GM20431 (cell line): ENCODE results near the gene ZCCHC9.
"Not testable (repeated sequence)": the region's sequence is repeated elsewhere in the genome, so short reads cannot be mapped to it uniquely, and the experiment has no call there.

Experiments used
- in situ Hi-C: fragments of 300-500 bp; cut with MseI, MboI; formaldehyde crosslinking; loops from one replicate; pipeline ENCODE4 v1.15.0; 2020; ENCODE audit warnings: low sequenced_read_pairs; ENCODE audit not compliant: unreplicated experiment

ZCCHC9 gene

GRCh38 chr5:81303563-81303962 is 2.2 kb downstream of the ZCCHC9 start:
- in situ Hi-C loops: no loop called here

DNA sequence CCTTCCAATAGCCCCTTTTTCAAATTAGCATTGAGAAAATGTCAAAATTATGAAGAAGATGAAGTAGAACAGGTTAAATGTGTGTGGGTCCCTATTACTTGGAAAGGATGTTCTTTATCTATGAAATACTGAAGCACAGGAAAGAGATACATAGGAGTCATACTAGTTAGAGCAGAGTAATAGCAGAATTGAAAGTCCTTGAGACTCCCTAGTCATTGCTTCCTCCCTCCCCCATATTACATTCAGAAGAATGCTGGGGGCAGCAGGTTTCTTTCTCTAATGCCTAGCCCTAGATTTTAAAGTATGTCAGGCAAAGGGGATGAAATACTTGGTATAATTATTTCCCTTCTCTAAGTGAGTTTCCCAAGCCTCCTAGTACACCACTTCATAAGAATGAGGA is 4.4 kb downstream of the ZCCHC9 start:
- in situ Hi-C loops: no loop called here

- in situ Hi-C loops: no loop called here
Measured at GRCh38 chr5:81308836-81309235, 7.4 kb downstream of the ZCCHC9 start.

DNA sequence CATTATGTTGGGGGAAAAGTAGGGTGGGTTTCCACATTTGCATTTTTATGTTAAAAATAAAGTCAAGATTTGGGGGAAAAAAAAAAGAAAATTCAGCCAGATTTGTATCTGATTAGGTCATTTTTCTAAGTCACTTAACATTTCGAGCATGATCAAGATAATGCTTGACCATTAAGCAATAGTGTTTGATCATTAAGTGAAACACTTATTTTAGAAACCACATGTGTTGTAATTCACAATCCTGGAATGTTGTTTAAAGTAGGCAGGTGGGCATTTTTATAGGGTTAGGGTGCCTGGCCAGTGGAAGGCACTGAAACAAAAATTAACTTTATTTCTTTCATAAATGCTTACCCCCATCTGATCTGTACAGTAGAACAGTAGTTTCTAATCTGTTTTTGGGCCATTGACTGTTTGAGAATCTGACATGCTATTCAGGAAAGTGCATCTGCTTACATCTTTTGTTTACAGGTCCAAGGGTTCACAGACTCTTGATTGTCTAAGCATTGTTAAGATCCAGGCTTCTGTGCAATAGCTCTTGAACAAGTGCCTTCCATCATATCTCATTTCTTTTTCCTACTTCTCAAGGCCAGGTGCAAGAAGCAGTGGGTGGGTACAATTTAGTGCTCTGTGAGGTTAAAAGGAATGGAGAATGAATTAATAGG is 9.1 kb downstream of the ZCCHC9 start:
- in situ Hi-C loops: no loop called here

- in situ Hi-C loops: no loop called here
Measured at GRCh38 chr5:81313278-81313677, 11.9 kb downstream of the ZCCHC9 start.

DNA sequence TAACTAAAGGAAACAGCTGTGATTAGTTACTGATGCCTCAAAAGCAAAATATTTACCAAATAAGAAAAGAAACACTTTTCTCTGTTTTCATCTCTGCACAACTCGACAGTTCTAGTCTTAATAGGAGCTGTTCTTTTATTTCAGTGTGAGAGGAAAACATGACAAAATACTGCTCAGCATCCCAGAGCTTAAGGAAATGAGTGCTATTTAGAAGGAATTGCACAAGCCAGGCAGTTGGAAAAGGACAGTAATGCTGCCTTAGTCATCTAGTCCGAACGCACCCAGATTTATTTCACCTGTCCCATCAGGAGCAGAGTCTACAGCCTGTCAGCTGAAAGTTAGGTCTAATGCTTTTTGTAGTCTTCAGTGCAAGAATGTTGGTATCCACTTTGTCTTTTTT is 12.3 kb downstream of the ZCCHC9 start:
- in situ Hi-C loops: no loop called here

GRCh38 chr5:81314581-81314980 is 13.2 kb downstream of the ZCCHC9 start:
- in situ Hi-C loops: no loop called here

DNA sequence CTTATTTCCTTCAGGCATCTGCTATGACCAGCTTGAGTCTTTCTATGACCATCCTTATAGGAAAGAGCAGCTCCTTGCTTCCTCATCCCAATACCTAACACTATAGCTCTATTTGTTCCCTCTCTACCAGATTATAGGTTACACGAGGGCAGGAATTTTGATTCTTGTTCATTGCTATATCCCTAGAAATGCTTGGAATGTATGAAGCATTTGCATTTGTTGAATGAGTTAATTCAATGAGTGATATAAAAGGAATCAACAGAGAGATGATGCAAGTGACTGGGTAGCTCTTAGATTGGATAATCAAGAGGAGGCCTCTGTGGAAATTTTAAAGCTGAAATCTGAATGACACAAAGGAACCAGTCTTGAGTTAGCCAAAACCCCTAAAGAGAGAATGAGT is 13.9 kb downstream of the ZCCHC9 start:
- in situ Hi-C loops: no loop called here

DNA sequence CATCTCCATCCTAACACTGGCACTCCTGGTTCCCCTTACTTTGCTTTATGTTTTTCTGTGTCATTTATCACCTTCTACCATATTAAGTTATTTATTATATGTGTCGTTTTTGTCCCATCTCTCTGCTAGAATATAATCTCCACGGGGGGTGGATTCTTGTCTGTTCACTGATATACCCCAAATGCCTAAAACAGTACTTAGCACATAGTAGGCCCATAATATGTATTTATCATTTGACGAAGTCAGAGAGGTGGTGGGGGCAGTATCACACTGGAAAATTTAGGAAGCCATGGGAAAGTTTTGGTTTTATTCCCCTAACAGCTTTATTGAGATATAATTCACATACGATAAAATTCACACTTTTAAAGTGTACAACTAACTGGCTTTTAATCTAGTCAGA is 14.4 kb downstream of the ZCCHC9 start:
- in situ Hi-C loops: no loop called here

DNA sequence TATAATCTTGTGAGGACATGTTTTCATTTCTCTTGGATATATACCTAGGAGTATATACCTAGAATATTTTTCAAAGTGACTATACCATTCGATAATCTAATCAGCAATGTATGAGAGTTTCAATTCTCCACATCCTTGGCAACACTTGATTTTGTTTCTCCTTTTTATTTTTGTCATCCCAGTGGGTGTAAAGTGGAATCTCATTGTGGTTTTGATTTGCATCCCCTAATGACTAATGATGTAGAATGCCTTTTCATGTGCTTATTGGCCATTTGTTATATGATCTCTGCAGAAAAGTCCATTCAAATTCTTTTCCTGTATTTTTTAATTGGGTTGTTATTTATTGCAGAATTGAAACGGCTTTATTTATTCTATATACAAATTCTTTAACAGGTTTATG is 15.2 kb downstream of the ZCCHC9 start:
- in situ Hi-C loops: no loop called here

GRCh38 chr5:81317536-81317935 is 16.1 kb downstream of the ZCCHC9 start:
- in situ Hi-C loops: no loop called here

- in situ Hi-C loops: no loop called here
Measured at GRCh38 chr5:81326554-81326953, 25.2 kb downstream of the ZCCHC9 start.

DNA sequence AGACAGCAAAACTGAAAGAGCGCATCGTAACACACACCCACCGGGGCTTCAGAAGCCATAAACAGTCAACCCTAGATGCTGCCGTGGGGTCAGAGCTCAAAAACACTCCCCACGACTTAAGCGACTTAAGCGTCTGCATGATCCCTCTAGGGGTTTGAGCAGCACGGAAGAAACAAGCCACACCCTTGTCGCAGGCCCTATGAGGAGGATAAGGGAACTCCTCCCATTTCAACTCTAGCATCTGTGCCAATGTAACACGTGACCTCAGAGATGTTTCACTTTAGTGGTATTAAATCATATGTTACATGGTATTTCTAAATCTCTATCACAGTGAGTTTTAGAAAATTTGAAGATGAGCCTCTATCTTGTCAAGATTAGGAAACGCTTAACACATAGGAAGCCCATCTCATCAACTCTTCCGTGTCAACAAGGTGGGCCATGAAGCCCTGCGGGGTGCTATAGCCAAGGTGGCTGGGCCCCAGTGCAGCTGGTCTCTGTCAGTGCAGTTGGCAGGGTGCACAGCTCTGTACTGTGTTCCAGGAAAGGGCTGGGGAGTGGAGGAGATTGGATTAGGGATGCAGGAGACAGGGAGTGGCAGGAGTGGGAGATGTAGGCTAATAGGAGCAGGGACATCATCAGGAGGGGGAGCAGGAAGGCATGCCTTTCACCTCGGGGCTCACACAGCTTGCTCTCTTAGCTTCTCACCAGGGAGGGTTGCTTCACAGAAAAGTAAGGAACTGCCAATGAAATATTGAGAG is 33.1 kb downstream of the ZCCHC9 start:
- in situ Hi-C loops: no loop called here

GRCh38 chr5:81335946-81336345 is 34.6 kb downstream of the ZCCHC9 start:
- in situ Hi-C loops: no loop called here

DNA sequence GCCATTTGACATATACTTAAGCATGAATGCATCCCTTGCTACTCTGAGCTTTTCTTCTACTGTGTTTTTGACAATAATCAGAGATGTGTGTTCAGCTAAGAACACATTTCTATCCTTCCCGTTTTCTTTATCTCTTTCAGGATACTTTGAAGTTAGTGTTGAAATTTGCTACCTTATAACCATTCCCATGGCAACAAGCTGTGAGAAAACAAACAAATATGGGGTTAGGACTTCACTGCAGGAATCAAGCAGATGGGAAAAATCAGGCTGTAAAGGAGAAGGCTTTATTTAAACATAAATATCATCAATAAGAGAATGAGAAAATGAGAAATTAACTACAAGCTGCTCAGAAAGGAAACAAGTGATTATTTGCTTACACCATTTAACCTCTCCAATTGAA is 35.2 kb downstream of the ZCCHC9 start:
- in situ Hi-C loops: no loop called here

- in situ Hi-C loops: no loop called here
Measured at GRCh38 chr5:81337803-81338202, 36.4 kb downstream of the ZCCHC9 start.

- in situ Hi-C loops: not testable (repeated sequence)
Measured at GRCh38 chr5:81338213-81338612, 36.8 kb downstream of the ZCCHC9 start.

DNA sequence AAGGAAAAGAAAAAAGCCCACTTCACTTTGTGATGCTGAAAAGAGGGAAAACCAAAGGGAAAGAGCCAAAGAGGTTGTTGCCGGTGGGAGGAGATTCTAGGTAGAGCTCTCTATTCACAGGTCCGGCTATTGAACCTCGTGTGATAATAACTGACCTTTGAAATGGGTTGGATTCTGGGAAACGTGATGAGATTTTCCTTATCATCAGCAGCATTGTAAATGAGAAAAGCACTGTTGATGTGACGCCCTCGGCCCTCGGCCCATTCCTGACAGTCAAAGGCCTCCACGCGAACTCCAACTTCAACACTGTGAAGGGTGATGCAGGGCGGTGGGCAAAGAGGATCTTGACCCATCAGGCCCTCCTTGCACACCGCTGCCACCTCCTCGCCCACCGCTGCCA is 43.3 kb downstream of the ZCCHC9 start:
- in situ Hi-C loops: no loop called here

- in situ Hi-C loops: no loop called here
Measured at GRCh38 chr5:81345411-81346003, 44.1 kb downstream of the ZCCHC9 start.

GRCh38 chr5:81349161-81349560 is 47.8 kb downstream of the ZCCHC9 start:
- in situ Hi-C loops: no loop called here

DNA sequence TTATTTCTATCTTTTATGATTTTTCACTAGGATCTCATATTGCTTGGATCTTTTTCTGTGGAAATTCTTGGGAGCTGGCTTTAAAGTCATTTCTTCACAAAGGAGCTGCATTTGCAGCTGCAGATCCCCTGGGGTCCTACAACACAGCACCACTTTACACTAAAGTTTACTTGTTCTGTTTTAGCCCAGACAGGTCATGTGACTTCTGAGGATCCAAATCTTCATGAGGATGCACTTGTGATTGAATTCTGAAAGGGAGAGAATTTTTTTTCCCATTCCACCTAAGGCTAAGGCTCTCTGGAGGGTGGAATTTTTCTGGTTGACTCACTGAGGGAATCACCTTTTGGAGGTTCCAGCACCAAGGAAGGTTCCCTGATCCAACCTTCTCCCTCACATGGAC is 49.1 kb downstream of the ZCCHC9 start:
- in situ Hi-C loops: no loop called here
